Caco-2 (cell line): ENCODE measurements around the gene TCAP. TPM values are rescaled to one million over a fixed set of nuclear protein-coding genes. Genes with fewer than 3 reads are reported as not detected.
A peak's percentile ranks its signal among the peaks of the same experiment; 100 is the strongest.

Experiments used
- BruUV-seq: library from RNA; stranded (reverse); fragments of 400-500 nt; replicated peaks from 2 replicates; lab custom pipeline; 2021; lab: Mats Ljungman, UMichigan
- CTCF ChIA-PET: fragments of 300-600 bp; sonication (Branson Sonifier 250); formaldehyde crosslinking; loops from one replicate; lab custom pipeline; 2022; ENCODE audit warnings: antibody characterized with exemption; lab: Charles Lee
- POLR2A ChIA-PET: fragments of 300-600 bp; sonication (Branson Sonifier 250); formaldehyde crosslinking; loops from one replicate; lab custom pipeline; 2022; ENCODE audit warnings: antibody characterized with exemption; lab: Charles Lee
- DNase-seq, 2 experiments: peaks; one replicate each; pipeline versions ENCODE4 v3.0.0 to v3.0.0-alpha.2; 2020 to 2022
- H3K27me3 ChIP-seq: replicated peaks from 2 replicates; pipeline ENCODE4 v1.6.0; 2011; ENCODE audit warnings: low read length; ENCODE audit not compliant: control insufficient read depth, insufficient read depth
- H3K36me3 ChIP-seq: 2 replicates; pipeline ENCODE4 v1.5.1; 2011; ENCODE audit warnings: low read length; ENCODE audit not compliant: control insufficient read depth, insufficient read depth
- H3K4me1 ChIP-seq: fragments of 250-450 bp; sonication (Bioruptor Pico); 2 replicates; pipeline ENCODE4 v1.5.1; 2020; ENCODE audit warnings: mild to moderate bottlenecking
- H3K4me3 ChIP-seq: 2 replicates; pipeline ENCODE4 v1.5.1; 2011; ENCODE audit warnings: low read depth, mild to moderate bottlenecking, control low read depth, low read length
- H3K9me3 ChIP-seq: fragments of 250-450 bp; sonication (Bioruptor Pico); 2 replicates; pipeline ENCODE4 v1.5.1; 2020; ENCODE audit warnings: mild to moderate bottlenecking, moderate library complexity
- H3K27ac Mint-ChIP-seq: one replicate; pipeline ENCODE4 v1.8.0; 2022; ENCODE audit warnings: mixed read lengths; ENCODE audit not compliant: unreplicated experiment
- H3K27me3 Mint-ChIP-seq: one replicate; pipeline ENCODE4 v1.8.0; 2022; ENCODE audit warnings: mixed read lengths; ENCODE audit not compliant: insufficient read depth, unreplicated experiment
- H3K36me3 Mint-ChIP-seq: one replicate; pipeline ENCODE4 v1.8.0; 2022; ENCODE audit warnings: mild to moderate bottlenecking, mixed read lengths; ENCODE audit not compliant: insufficient read depth, unreplicated experiment
- H3K4me1 Mint-ChIP-seq: one replicate; pipeline ENCODE4 v1.8.0; 2022; ENCODE audit warnings: low read depth, mixed read lengths; ENCODE audit not compliant: unreplicated experiment
- H3K4me3 Mint-ChIP-seq: one replicate; pipeline ENCODE4 v1.8.0; 2022; ENCODE audit warnings: mild to moderate bottlenecking, moderate library complexity, mixed read lengths; ENCODE audit not compliant: unreplicated experiment
- H3K9me3 Mint-ChIP-seq: one replicate; pipeline ENCODE4 v1.8.0; 2022; ENCODE audit warnings: mixed read lengths; ENCODE audit not compliant: unreplicated experiment
- intact Hi-C: fragments of 100-400 bp; cut with micrococcal nuclease; formaldehyde crosslinking; loops from one replicate; pipeline ENCODE4 v1.10.0; 2022; ENCODE audit not compliant: unreplicated experiment
- total RNA-seq: library from RNA; stranded (reverse); gene quantifications from 2 replicates; pipeline ENCODE4 v1.2.3, GENCODE V29; 2022
- TF ChIP-seq, protein P1 (sequence below), 2 experiments: fragments of 200-600 bp in 1 of 2; IDR thresholded peaks; 1 replicate in 1 of 2; 2 replicates in 1 of 2; pipeline versions ENCODE4 v1.5.1 to v1.8.0; 2011 to 2022; ENCODE audit warnings: antibody characterized with exemption in 1 of 2, control low read depth in 1 of 2, inconsistent platforms in 1 of 2, low read depth in 1 of 2, low read length in 1 of 2, mild to moderate bottlenecking in 1 of 2, moderate library complexity in 1 of 2; ENCODE audit not compliant: insufficient read depth in 1 of 2, severe bottlenecking in 1 of 2, unreplicated experiment in 1 of 2

TCAP gene
- total RNA-seq, 1 experiment from 2014 or later = 1.6 TPM

DNA sequence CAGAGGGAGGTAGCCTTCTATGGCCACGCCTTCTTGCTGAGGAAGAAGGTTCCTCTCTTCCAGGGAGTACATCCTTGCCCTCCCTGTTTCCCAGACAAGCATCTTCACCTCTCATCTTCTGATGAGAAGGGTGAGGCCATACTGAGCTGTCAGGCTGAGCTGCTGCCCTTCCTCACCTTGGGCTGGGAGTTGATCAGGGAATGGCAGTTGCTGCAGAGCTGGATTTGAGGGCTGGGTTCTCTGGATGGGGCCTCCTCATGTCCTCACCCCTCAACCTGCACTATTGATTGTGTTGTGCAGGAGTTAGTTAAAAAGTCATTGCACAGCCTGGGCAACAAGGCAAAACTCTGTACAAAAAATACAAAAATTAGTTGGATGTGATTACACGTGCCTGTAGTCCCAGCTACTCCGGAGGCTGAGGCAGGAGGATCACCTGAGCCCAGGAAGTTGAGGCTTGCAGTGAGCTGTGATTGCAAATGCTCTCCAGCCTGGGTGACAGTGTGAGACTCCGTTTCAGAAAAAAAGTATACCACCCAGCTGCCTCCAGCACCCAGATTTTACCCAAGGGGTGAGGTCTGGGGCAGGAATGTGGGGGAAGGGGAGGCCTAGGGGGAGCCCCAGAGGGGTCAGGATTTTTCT is 36.8 kb downstream of the TCAP start:
- Mint-ChIP-seq H3K4me1 (peaks cover 30% of the 10 kb centered on the region), H3K9me3 (no peaks in the 10 kb centered on the region), H3K4me3 (peak overlapping the region; percentile 99), H3K27me3 (no peaks in the 10 kb centered on the region), H3K36me3 (peaks cover 6% of the 10 kb centered on the region), H3K27ac (no peak overlapping the region)
- CTCF ChIA-PET = interaction anchor here (0.7 to 0.9 kb wide), 2 partner anchors 28 to 78 kb away, joined by 3 read pairs; no protein-coding TSS in a partner anchor
- intact Hi-C loops = no loop called here
- Histone ChIP-seq H3K9me3 (no peaks in the 10 kb centered on the region), H3K36me3 (peaks cover 1% of the 10 kb centered on the region; the same call in 1 of the 2 replicates), H3K27me3 (no peaks in the 10 kb centered on the region), H3K4me3 (peak overlapping the region; percentile 84), H3K4me1 (peaks cover 54% of the 10 kb centered on the region)
- TF ChIP-seq, protein P1, sequence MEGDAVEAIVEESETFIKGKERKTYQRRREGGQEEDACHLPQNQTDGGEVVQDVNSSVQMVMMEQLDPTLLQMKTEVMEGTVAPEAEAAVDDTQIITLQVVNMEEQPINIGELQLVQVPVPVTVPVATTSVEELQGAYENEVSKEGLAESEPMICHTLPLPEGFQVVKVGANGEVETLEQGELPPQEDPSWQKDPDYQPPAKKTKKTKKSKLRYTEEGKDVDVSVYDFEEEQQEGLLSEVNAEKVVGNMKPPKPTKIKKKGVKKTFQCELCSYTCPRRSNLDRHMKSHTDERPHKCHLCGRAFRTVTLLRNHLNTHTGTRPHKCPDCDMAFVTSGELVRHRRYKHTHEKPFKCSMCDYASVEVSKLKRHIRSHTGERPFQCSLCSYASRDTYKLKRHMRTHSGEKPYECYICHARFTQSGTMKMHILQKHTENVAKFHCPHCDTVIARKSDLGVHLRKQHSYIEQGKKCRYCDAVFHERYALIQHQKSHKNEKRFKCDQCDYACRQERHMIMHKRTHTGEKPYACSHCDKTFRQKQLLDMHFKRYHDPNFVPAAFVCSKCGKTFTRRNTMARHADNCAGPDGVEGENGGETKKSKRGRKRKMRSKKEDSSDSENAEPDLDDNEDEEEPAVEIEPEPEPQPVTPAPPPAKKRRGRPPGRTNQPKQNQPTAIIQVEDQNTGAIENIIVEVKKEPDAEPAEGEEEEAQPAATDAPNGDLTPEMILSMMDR (IDR thresholded peaks at IDR 0.05; ENCODE audit: insufficient read depth in 1 of 2, low read depth in 1 of 2, low read length in 1 of 2, severe bottlenecking in 1 of 2, unreplicated experiment in 1 of 2) = no peak
- BruUV-seq = no TSS peak
- DNase-seq = no peak
- POLR2A ChIA-PET = interaction anchor here (0.6 to 2.7 kb wide), 4 partner anchors 14 to 329 kb away, joined by 3 to 22 read pairs (median 4); partner anchors contain the start of genes MIEN1 and PGAP3

DNA sequence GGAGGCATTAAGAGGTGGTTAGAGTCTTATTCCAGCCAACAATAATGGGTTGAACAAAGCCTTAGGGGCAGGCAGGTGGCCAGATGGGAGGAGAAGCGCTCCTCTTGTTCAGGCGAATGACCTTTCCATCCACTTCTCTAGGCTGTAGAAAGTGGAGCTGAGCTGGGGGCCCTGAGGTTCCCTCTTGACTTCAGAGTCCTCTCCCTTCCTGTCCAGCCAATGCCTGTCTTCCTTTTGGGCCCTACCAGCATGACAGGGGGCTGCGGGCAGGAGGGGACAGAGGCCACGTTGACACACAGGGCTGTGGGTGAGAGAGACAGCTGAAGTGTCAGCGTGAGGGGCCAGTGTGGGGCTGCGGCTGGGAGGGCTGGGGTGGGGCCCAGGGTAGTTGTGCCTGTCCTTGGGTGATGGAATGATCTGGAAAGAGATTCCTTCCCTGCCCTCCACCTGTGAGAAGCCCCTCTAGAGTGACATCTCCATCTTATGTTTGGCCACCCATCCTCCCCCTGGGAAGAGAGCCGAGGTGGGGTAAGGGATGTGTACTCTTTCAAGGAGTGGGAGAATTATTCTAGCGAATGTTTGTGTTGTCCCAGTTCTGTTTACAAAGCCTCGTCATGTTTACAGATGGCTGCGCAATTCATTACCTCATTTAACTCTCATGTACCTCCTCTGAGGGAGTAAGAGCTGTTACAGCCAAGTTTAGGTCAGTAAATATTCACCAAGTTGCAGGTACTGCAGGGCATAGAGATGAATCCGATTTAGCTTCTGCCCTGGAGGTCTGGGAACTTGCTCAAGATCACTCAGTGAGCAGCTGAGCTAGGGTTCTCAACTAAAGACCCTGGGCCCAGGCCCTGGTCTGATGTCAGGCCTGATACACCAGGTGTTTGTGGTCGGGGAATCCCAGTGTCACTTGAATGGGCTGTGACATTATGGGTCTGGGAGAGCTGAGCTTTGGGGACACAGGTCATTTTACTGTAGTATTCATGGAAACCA is 38.0 kb downstream of the TCAP start:
- Histone ChIP-seq H3K36me3 (peaks cover 1% of the 10 kb centered on the region; the same call in 1 of the 2 replicates), H3K27me3 (no peaks in the 10 kb centered on the region), H3K9me3 (no peaks in the 10 kb centered on the region), H3K4me3 (no peak overlapping the region), H3K4me1 (peaks cover 54% of the 10 kb centered on the region)
- Mint-ChIP-seq H3K27me3 (no peaks in the 10 kb centered on the region), H3K27ac (no peak overlapping the region), H3K4me3 (no peak overlapping the region), H3K36me3 (peaks cover 17% of the 10 kb centered on the region), H3K4me1 (peaks cover 30% of the 10 kb centered on the region), H3K9me3 (no peaks in the 10 kb centered on the region)
- TF ChIP-seq, protein P1 (IDR thresholded peaks at IDR 0.05; ENCODE audit: insufficient read depth in 1 of 2, low read depth in 1 of 2, low read length in 1 of 2, severe bottlenecking in 1 of 2, unreplicated experiment in 1 of 2) = no peak
- CTCF ChIA-PET = interaction anchor here (0.5 to 0.6 kb wide), 2 partner anchors 18 to 27 kb away, joined by 3 read pairs; no protein-coding TSS in a partner anchor
- no peak for DNase-seq
- no TSS peak for BruUV-seq
- intact Hi-C loops = no loop called here
- POLR2A ChIA-PET = interaction anchor here (0.6 kb wide), 1 partner anchor 27 kb away, joined by 11 read pairs; no protein-coding TSS in a partner anchor

DNA sequence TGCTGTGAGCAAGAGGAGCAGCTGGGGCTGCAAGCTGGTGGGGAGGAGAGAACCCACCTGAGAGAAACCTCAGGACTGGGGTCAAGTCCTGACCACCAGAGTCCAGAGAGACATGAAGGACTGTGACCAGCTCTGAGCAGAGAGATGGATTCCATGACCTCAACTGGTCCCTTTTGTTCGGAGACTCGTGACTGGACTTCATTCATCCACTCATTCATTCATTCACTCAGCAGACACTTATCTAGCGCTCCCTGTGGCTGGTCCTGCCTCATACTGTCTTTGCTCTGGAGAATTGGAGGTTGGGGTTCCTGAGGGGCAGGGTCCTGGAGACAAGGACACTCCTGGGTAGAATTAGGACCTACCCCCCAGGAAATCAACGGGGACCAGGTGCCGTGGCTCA is 38.8 kb downstream of the TCAP start:
- DNase-seq = no peak
- H3K4me1 ChIP-seq = peaks cover 46% of the 10 kb centered on the region
- Mint-ChIP-seq H3K27ac (peak overlapping the region; percentile 76), H3K4me1 (peaks cover 27% of the 10 kb centered on the region), H3K4me3 (no peak overlapping the region), H3K36me3 (peaks cover 21% of the 10 kb centered on the region), H3K9me3 (no peaks in the 10 kb centered on the region), H3K27me3 (no peaks in the 10 kb centered on the region)
- ChIA-PET CTCF (interaction anchor here (0.6 kb wide), 1 partner anchor 12 kb away, joined by 3 read pairs; no protein-coding TSS in a partner anchor), POLR2A (interaction anchor here (0.6 kb wide), 1 partner anchor 26 kb away, joined by 11 read pairs; no protein-coding TSS in a partner anchor)
- intact Hi-C loops = no loop called here
- TF ChIP-seq, protein P1 (IDR thresholded peaks at IDR 0.05; ENCODE audit: insufficient read depth in 1 of 2, low read depth in 1 of 2, low read length in 1 of 2, severe bottlenecking in 1 of 2, unreplicated experiment in 1 of 2) = no peak
- peaks cover 1% of the 10 kb centered on the region; the same call in 1 of the 2 replicates for H3K36me3 ChIP-seq
- BruUV-seq = no TSS peak
- no peaks in the 10 kb centered on the region for H3K9me3 ChIP-seq
- no peaks in the 10 kb centered on the region for H3K27me3 ChIP-seq
- H3K4me3 ChIP-seq = no peak overlapping the region
